HCT116 (cell line): ENCODE data around the gene TKTL1.

Experiments
- CEBPB ChIP-seq: IDR thresholded peaks from 2 replicates; pipeline ENCODE4 v1.6.1; 2012; ENCODE audit warnings: low read depth
- RAD21 ChIP-seq: IDR thresholded peaks from 2 replicates; pipeline ENCODE4 v1.6.1; 2012; ENCODE audit warnings: low read depth, mild to moderate bottlenecking
- SRF ChIP-seq: IDR thresholded peaks from 2 replicates; pipeline ENCODE4 v1.6.1; 2012; ENCODE audit warnings: low read depth
- YY1 ChIP-seq: IDR thresholded peaks from 2 replicates; pipeline ENCODE4 v1.6.1; 2011; ENCODE audit warnings: low read length, low read depth, moderate library complexity, mild to moderate bottlenecking; ENCODE audit not compliant: insufficient replicate concordance; ENCODE audit errors: extremely low read depth
- TF ChIP-seq, protein P1 (sequence below): IDR thresholded peaks from 2 replicates; pipeline ENCODE4 v1.6.1; 2012; ENCODE audit warnings: low read depth
- TF ChIP-seq, protein P2 (sequence below): IDR thresholded peaks from 2 replicates; pipeline ENCODE4 v1.6.1; 2011; ENCODE audit warnings: mild to moderate bottlenecking, low read length, moderate library complexity; ENCODE audit not compliant: insufficient replicate concordance; ENCODE audit errors: extremely low read depth
- TF ChIP-seq, protein P3 (sequence below), 3 experiments: fragments of 200-600 bp in 1 of 3; sonication (generic) in 1 of 3; IDR thresholded peaks in 2 of 3; conservative IDR thresholded peaks in 1 of 3; 2 replicates each; pipeline ENCODE4 v1.5.1; 2012 to 2017; ENCODE audit warnings: low read depth in 2 of 3, low read length in 2 of 3, antibody characterized with exemption in 1 of 3, borderline replicate concordance in 1 of 3, control low read depth in 1 of 3, mild to moderate bottlenecking in 1 of 3, mixed read lengths in 1 of 3, mixed run types in 1 of 3, moderate library complexity in 1 of 3; ENCODE audit not compliant: insufficient read depth in 1 of 3

DNA sequence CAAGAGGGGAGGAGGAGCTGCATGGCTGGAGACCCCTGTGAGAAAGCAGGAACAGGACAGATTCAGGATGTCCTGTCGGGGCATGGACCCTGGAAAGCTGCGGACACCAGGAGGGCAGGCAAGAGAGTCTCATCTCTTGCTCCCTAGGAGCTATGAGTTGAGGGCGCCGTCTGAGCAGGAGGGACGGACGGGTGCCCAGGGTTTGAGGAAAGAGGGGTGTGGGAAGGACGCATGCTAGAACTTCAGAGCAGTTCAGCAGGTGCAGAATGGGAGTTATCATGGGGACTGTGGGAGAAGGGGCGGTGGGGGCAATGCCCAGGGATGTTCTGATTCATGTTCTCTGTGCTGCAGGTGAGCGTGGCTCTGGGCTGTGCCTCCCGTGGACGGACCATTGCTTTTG, 24.8 kb downstream of the TKTL1 start:
- TF ChIP-seq, protein P1, sequence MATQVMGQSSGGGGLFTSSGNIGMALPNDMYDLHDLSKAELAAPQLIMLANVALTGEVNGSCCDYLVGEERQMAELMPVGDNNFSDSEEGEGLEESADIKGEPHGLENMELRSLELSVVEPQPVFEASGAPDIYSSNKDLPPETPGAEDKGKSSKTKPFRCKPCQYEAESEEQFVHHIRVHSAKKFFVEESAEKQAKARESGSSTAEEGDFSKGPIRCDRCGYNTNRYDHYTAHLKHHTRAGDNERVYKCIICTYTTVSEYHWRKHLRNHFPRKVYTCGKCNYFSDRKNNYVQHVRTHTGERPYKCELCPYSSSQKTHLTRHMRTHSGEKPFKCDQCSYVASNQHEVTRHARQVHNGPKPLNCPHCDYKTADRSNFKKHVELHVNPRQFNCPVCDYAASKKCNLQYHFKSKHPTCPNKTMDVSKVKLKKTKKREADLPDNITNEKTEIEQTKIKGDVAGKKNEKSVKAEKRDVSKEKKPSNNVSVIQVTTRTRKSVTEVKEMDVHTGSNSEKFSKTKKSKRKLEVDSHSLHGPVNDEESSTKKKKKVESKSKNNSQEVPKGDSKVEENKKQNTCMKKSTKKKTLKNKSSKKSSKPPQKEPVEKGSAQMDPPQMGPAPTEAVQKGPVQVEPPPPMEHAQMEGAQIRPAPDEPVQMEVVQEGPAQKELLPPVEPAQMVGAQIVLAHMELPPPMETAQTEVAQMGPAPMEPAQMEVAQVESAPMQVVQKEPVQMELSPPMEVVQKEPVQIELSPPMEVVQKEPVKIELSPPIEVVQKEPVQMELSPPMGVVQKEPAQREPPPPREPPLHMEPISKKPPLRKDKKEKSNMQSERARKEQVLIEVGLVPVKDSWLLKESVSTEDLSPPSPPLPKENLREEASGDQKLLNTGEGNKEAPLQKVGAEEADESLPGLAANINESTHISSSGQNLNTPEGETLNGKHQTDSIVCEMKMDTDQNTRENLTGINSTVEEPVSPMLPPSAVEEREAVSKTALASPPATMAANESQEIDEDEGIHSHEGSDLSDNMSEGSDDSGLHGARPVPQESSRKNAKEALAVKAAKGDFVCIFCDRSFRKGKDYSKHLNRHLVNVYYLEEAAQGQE = no peak
- TF ChIP-seq, protein P2, sequence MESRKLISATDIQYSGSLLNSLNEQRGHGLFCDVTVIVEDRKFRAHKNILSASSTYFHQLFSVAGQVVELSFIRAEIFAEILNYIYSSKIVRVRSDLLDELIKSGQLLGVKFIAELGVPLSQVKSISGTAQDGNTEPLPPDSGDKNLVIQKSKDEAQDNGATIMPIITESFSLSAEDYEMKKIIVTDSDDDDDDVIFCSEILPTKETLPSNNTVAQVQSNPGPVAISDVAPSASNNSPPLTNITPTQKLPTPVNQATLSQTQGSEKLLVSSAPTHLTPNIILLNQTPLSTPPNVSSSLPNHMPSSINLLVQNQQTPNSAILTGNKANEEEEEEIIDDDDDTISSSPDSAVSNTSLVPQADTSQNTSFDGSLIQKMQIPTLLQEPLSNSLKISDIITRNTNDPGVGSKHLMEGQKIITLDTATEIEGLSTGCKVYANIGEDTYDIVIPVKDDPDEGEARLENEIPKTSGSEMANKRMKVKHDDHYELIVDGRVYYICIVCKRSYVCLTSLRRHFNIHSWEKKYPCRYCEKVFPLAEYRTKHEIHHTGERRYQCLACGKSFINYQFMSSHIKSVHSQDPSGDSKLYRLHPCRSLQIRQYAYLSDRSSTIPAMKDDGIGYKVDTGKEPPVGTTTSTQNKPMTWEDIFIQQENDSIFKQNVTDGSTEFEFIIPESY = no peak
- no peak for TF ChIP-seq CEBPB
- TF ChIP-seq, protein P3, sequence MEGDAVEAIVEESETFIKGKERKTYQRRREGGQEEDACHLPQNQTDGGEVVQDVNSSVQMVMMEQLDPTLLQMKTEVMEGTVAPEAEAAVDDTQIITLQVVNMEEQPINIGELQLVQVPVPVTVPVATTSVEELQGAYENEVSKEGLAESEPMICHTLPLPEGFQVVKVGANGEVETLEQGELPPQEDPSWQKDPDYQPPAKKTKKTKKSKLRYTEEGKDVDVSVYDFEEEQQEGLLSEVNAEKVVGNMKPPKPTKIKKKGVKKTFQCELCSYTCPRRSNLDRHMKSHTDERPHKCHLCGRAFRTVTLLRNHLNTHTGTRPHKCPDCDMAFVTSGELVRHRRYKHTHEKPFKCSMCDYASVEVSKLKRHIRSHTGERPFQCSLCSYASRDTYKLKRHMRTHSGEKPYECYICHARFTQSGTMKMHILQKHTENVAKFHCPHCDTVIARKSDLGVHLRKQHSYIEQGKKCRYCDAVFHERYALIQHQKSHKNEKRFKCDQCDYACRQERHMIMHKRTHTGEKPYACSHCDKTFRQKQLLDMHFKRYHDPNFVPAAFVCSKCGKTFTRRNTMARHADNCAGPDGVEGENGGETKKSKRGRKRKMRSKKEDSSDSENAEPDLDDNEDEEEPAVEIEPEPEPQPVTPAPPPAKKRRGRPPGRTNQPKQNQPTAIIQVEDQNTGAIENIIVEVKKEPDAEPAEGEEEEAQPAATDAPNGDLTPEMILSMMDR (IDR thresholded peaks at IDR 0.05 in 2 of 3, conservative IDR thresholded peaks at IDR 0.05 in 1 of 3; ENCODE audit: borderline replicate concordance in 1 of 3, insufficient read depth in 1 of 3, low read depth in 2 of 3, low read length in 2 of 3) = no peak
- TF ChIP-seq RAD21 = no peak
- TF ChIP-seq SRF = no peak
- no peak for TF ChIP-seq YY1
